Spleen (tissue), 7 donors: ENCODE measurements around the gene PRR7.

Experiments
- CTCF ChIP-seq, 11 experiments: fragments of 200-600 bp in 7 of 11; fragments of 450-650 bp in 4 of 11; sonication (generic) in 4 of 11; IDR thresholded peaks in 8 of 11; conservative IDR thresholded peaks in 3 of 11; 1 replicate in 7 of 11; 2 replicates in 4 of 11; pipeline versions ENCODE4 v1.4.0 to v1.8.0; 2016 to 2021; ENCODE audit warnings: antibody characterized with exemption in 11 of 11, inconsistent platforms in 4 of 11, mild to moderate bottlenecking in 1 of 11
- POLR2A ChIP-seq, 3 donors: fragments of 450-650 bp; IDR thresholded peaks; one replicate each; pipeline ENCODE4 v1.5.1; 2017; ENCODE audit warnings: antibody characterized with exemption in 3 of 3, mild to moderate bottlenecking in 1 of 3
- donor health status: DM: no; HTN: no; CAD: no; lungs with moderate emphysema.
- donor health status: DM: no; HTN: no; CAD: no.
- donor health status: DM: no; HTN: no; CAD: no.

- TF ChIP-seq CTCF (IDR thresholded peaks at IDR 0.05 in 8 of 11, conservative IDR thresholded peaks at IDR 0.05 in 3 of 11) (peak; percentile 80 to 92 (median 85)), POLR2A (IDR thresholded peaks at IDR 0.05) (no peak)
Observed at GRCh38 chr5:177403792-177404640, 42.6 kb upstream of the PRR7 start.
